Measurements from ENCODE around the gene SCRN1. TPM values are rescaled to one million over a fixed set of nuclear protein-coding genes. Genes with fewer than 3 reads are reported as not detected.
A peak's percentile ranks its signal among the peaks of the same experiment; 100 is the strongest.

The SCRN1 gene
- total RNA-seq, 2 donors from 2014 or later, result 110 to 112 TPM

- Histone ChIP-seq H3K27me3 (ENCODE audit: control insufficient read depth, insufficient read depth, low read length, poor library complexity, severe bottlenecking) (no peaks in the 10 kb centered on the region), H3K4me1 (ENCODE audit: control insufficient read depth, insufficient read depth, low read length) (no peaks in the 10 kb centered on the region), H3K9ac (ENCODE audit: extremely low read depth, low read length, poor library complexity, severe bottlenecking) (no peak overlapping the region), H3K27ac (ENCODE audit: low read depth, low read length) (no peak overlapping the region), H3K4me3 (ENCODE audit: low read length) (no peak overlapping the region), H3K36me3 (ENCODE audit: control insufficient read depth, insufficient read depth, low read length) (peaks cover 46% of the 10 kb centered on the region), H3K9me3 (ENCODE audit: control insufficient read depth, low read length) (no peaks in the 10 kb centered on the region)
- Mint-ChIP-seq H3K4me3 (no peak overlapping the region), H3K36me3 (ENCODE audit: low read depth) (peaks cover 32% of the 10 kb centered on the region), H3K4me1 (peaks cover 8% of the 10 kb centered on the region), H3K9me3 (no peaks in the 10 kb centered on the region), H3K27me3 (ENCODE audit: insufficient read depth) (no peaks in the 10 kb centered on the region), H3K27ac (peak overlapping the region; percentile 31)
- no CpG with 5 or more reads among the region's 1 CpG for WGBS, 2 experiments (ENCODE audit: insufficient coverage in 1 of 2, insufficient read length in 1 of 2)
- TF ChIP-seq, protein P1, sequence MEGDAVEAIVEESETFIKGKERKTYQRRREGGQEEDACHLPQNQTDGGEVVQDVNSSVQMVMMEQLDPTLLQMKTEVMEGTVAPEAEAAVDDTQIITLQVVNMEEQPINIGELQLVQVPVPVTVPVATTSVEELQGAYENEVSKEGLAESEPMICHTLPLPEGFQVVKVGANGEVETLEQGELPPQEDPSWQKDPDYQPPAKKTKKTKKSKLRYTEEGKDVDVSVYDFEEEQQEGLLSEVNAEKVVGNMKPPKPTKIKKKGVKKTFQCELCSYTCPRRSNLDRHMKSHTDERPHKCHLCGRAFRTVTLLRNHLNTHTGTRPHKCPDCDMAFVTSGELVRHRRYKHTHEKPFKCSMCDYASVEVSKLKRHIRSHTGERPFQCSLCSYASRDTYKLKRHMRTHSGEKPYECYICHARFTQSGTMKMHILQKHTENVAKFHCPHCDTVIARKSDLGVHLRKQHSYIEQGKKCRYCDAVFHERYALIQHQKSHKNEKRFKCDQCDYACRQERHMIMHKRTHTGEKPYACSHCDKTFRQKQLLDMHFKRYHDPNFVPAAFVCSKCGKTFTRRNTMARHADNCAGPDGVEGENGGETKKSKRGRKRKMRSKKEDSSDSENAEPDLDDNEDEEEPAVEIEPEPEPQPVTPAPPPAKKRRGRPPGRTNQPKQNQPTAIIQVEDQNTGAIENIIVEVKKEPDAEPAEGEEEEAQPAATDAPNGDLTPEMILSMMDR (conservative IDR thresholded peaks at IDR 0.05), result peak; percentile 17
- no peak for DNase-seq
Observed at GRCh38 chr7:30019387-30019786, 29.8 kb upstream of the SCRN1 start.

GRCh38 chr7:30018451-30018850, 28.9 kb upstream of the SCRN1 start:
- Mint-ChIP-seq H3K9me3 (no peaks in the 10 kb centered on the region), H3K4me1 (peaks cover 4% of the 10 kb centered on the region)
- H3K9ac ChIP-seq (ENCODE audit: extremely low read depth, low read length, poor library complexity, severe bottlenecking), result no peak overlapping the region

GRCh38 chr7:30012757-30013156, 23.2 kb upstream of the SCRN1 start:
- no peak overlapping the region for H3K9ac ChIP-seq (ENCODE audit: extremely low read depth, low read length, poor library complexity, severe bottlenecking)
- no peak overlapping the region for H3K4me3 ChIP-seq (ENCODE audit: low read length)
- H3K36me3 Mint-ChIP-seq (ENCODE audit: low read depth), result peaks cover 19% of the 10 kb centered on the region
- H3K27me3 Mint-ChIP-seq (ENCODE audit: insufficient read depth), result no peaks in the 10 kb centered on the region
- WGBS, 2 experiments (ENCODE audit: insufficient coverage in 1 of 2, insufficient read length in 1 of 2), result 93 to 100% methylated on average over 2 to 3 of the region's 3 CpGs
- DNase-seq, result no peak
- H3K9me3 Mint-ChIP-seq, result no peaks in the 10 kb centered on the region
- TF ChIP-seq, protein P1 (conservative IDR thresholded peaks at IDR 0.05), result no peak
- no peaks in the 10 kb centered on the region for H3K27me3 ChIP-seq (ENCODE audit: control insufficient read depth, insufficient read depth, low read length, poor library complexity, severe bottlenecking)
- no peak overlapping the region for H3K27ac ChIP-seq (ENCODE audit: low read depth, low read length)
- H3K9me3 ChIP-seq (ENCODE audit: control insufficient read depth, low read length), result no peaks in the 10 kb centered on the region
- no peaks in the 10 kb centered on the region for H3K4me1 ChIP-seq (ENCODE audit: control insufficient read depth, insufficient read depth, low read length)
- H3K36me3 ChIP-seq (ENCODE audit: control insufficient read depth, insufficient read depth, low read length), result peaks cover 32% of the 10 kb centered on the region
- H3K4me1 Mint-ChIP-seq, result no peaks in the 10 kb centered on the region
- no peak overlapping the region for H3K4me3 Mint-ChIP-seq
- no peak overlapping the region for H3K27ac Mint-ChIP-seq

More at GRCh38 chr7:30018451-30018850, 28.9 kb upstream of the SCRN1 start:
- H3K27me3 Mint-ChIP-seq (ENCODE audit: insufficient read depth), result no peaks in the 10 kb centered on the region
- H3K4me3 Mint-ChIP-seq, result no peak overlapping the region
- no peak overlapping the region for H3K27ac ChIP-seq (ENCODE audit: low read depth, low read length)
- no peaks in the 10 kb centered on the region for H3K27me3 ChIP-seq (ENCODE audit: control insufficient read depth, insufficient read depth, low read length, poor library complexity, severe bottlenecking)
- no peak overlapping the region for H3K4me3 ChIP-seq (ENCODE audit: low read length)
- no peak overlapping the region for H3K27ac Mint-ChIP-seq
- H3K36me3 ChIP-seq (ENCODE audit: control insufficient read depth, insufficient read depth, low read length), result peaks cover 55% of the 10 kb centered on the region
- H3K4me1 ChIP-seq (ENCODE audit: control insufficient read depth, insufficient read depth, low read length), result no peaks in the 10 kb centered on the region
- no peak for DNase-seq
- TF ChIP-seq, protein P1 (conservative IDR thresholded peaks at IDR 0.05), result no peak
- no peaks in the 10 kb centered on the region for H3K9me3 ChIP-seq (ENCODE audit: control insufficient read depth, low read length)
- peaks cover 30% of the 10 kb centered on the region for H3K36me3 Mint-ChIP-seq (ENCODE audit: low read depth)

Data from endodermal cell (in vitro differentiated cells).